Jurkat, Clone E6-1 (cell line): ENCODE data around the gene NUDT3.
"Not testable (repeated sequence)": the region's sequence is repeated elsewhere in the genome, so short reads cannot be mapped to it uniquely, and the experiment has no call there.

Experiments
- DNase-seq: peaks from one replicate; pipeline ENCODE4 v3.0.0-alpha.2; 2011; ENCODE audit warnings: low read depth, low spot score
- H3K4me3 ChIP-seq: 2 replicates; pipeline ENCODE4 v1.5.1; 2011; ENCODE audit warnings: mild to moderate bottlenecking, low read length, control low read depth, moderate library complexity

The NUDT3 gene

DNA sequence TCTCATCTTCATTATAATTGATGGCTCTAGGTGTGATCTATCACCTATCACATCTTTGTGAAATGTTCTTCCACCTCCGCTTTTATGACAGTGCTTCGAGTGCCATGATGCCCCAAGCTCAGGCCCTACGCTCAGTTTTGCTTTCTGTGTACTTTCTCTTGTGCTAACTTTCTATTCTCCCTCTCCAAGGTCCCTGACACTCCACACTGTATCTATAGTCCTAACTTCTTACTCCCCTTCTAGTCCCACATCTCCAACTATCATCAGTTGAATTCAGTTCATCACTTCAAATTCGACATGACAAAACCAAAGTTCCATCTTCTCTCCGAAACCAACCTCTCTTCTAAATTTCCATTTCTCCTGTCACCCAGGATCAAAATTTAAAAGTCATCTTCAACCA lies 16.6 kb downstream of the NUDT3 start:
- no peak overlapping the region for H3K4me3 ChIP-seq
- DNase-seq: no peak

DNA sequence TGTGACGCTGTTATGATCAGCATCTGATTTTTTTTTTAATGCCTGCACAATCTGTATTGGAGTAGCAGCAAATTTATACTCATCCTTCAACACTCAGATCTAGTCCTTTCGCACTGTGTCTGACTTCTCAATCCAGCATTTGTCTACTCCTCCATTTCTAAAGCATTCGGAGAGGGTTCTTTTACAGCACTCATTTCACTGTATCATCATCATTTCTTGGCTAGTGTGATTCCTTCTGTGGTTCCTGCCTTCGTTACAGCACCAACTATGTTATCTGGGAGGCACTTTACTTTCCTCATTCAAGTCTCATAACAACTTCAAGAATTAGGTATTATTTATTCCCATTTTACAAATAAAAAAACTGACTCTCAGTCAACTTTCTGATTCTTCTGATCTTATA lies 18.0 kb downstream of the NUDT3 start:
- no peak overlapping the region for H3K4me3 ChIP-seq
- no peak for DNase-seq

DNA sequence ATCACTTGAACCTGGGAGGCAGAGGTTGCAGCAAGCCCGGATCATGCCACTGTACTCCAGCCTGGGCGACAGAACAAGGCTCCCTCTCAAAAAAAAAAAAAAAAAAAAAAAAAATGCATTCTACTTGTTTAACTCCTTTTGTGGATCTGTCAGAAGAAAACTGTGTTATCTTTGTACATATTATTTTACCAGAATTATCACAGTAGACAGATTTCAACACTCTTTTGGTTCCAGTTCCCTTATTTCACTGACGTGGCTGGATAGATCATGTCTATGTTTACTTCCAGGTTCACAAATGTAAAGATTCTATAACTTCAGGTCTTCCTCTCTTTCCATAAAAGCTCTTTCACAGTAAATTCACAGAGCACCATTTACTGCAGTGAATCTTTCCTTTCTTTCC lies 18.4 kb downstream of the NUDT3 start:
- H3K4me3 ChIP-seq: no peak overlapping the region
- no peak for DNase-seq

DNA sequence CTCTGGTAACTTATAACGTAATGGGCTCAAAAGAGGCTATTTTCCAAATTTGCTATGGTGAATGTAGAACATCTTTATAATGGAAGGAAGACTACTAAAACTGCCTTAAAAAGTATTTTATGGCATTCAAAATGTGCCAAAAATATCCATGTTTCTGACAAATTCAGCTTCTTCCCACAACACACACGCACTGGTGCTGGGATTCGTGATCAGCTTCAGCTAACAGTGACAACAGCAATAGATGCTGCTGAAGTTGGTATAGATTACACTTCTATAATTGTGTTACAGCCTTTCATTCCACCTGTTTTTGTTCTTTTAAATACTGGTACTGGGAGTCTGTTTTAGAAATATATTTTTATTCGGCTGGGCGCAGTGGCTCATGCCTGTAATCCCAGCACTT lies 19.0 kb downstream of the NUDT3 start:
- H3K4me3 ChIP-seq: no peak overlapping the region
- DNase-seq: no peak

DNA sequence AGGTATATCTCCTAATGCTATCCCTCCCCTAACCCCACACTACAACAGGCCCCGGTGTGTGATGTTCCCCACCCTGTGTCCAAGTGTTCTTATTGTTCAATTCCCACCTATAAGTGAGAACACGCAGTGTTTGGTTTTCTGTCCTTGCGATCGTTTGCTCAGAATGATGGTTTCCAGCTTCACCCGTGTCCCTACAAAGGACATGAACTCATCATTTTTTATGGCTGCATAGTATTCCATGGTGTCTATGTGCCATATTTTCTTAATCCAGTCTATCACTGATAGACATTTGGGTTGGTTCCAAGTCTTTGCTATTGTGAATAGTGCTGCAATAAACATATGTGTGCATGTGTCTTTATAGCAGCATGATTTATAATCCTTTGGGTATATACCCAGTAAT lies 20.6 kb downstream of the NUDT3 start:
- DNase-seq, H3K4me3 ChIP-seq: not testable (repeated sequence)

DNA sequence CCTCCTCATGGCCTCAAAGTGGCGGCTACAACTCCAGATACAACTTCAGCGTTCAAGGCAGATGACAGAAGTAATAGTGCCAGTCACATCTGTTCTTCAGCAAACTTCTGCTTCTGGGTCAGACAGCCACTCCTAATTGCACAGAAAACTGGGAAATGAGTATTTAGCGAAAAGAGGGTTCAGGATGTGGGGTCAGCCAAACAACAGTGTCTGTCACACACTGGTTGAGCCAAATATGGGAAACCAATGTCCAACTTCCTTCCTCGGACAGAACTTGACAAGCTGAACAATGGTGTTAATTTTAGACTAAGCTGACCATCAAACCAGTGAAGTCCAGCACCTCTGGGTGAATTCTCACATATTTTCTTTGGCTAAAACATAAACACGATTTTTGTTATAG lies 22.1 kb downstream of the NUDT3 start:
- DNase-seq: no peak
- H3K4me3 ChIP-seq: no peak overlapping the region

DNA sequence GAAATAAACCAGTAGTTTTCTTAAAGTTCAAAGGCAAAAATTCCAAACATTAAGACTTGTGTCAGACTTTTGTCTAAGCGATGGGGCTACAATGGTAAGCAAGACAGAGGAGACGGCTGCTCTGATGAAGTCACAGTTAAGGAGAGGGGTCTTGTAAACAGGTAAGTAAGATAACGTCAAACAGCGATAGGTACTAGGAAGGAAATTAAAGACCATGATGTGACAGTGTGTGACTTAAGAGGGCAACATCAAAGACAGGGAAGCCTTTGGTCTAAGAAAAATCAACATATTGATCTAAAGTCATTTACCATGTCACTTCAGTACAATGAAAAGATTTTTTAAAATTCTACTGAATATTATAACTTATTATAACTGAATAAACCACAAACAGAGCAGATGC lies 23.1 kb downstream of the NUDT3 start:
- DNase-seq: no peak
- no peak overlapping the region for H3K4me3 ChIP-seq

DNA sequence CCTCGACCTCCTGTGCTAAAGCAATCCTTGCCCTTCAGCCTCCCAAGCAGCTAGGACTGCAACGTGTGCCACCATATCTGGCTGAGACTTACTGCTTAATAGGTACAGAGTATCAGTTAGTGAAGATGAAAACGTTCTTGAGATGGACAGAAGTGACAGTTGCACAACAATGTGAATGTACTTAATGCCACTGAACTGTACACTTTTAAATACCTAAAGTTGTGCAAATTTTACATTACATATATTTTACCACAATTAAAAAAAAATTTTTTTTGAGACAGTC lies 25.9 kb downstream of the NUDT3 start:
- DNase-seq: no peak
- H3K4me3 ChIP-seq: no peak overlapping the region

DNA sequence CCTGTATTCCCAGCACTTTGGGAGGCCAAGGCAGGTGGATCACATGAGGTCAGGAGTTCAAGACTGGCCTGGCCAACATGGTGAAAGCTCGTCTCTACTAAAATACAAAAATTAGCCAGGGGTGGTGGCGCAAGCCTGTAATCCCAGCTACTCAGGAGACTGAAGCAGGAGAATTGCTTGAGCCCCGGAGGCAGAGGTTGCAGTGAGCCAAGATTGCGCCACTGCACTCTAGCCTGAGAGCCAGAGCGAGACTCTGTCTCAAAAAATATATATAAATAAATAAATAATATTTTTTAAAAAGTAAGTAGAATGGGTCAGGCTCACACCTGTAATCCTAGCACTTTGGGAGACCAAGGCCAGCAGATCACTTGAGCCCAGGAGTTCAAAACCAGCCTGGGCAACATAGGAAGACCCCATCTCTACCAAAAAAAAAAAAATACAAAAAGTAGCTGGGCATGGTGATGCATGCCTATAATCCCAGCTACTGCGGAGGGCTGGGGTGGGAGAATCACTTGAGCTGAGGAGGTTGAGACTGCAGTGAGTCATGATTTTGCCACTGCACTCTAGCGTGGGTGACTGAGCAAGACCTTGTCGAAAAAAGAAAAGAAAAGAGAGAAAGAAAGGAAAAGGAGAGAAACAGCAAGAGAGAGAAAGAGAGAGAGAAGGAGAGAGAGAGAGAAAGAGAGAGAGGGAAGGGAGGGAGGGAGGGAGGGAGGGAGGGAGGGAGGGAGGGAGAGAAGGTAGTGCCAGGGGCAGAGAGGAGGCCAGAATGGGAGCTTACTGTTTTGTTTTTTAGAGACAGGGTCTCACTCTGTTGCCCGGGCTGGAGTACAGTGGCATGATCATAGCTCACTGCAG lies 26.5 kb downstream of the NUDT3 start:
- not testable (repeated sequence) for DNase-seq

DNA sequence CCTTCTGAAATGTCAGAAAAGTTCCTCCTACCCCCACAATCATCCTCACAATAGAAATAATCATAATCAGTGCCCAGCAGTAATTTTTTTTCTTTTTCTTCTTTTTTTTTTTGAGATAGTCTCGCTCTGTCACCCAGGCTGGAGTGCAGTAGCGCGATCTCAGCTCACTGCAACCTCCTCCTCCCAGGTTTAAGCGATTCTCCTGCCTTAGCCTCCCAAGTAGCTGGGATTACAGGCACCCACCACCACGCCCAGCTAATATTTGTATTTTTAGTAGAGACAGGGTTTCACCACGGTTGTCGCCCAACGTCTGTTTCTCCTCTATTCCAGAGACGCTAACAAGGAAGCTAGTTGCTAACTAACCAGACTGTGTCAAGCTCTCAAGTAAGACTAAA lies 28.8 kb downstream of the NUDT3 start:
- not testable (repeated sequence) for DNase-seq, H3K4me3 ChIP-seq

More for the DNA sequence above, 26.5 kb downstream of the NUDT3 start:
- not testable (repeated sequence) for H3K4me3 ChIP-seq

DNA sequence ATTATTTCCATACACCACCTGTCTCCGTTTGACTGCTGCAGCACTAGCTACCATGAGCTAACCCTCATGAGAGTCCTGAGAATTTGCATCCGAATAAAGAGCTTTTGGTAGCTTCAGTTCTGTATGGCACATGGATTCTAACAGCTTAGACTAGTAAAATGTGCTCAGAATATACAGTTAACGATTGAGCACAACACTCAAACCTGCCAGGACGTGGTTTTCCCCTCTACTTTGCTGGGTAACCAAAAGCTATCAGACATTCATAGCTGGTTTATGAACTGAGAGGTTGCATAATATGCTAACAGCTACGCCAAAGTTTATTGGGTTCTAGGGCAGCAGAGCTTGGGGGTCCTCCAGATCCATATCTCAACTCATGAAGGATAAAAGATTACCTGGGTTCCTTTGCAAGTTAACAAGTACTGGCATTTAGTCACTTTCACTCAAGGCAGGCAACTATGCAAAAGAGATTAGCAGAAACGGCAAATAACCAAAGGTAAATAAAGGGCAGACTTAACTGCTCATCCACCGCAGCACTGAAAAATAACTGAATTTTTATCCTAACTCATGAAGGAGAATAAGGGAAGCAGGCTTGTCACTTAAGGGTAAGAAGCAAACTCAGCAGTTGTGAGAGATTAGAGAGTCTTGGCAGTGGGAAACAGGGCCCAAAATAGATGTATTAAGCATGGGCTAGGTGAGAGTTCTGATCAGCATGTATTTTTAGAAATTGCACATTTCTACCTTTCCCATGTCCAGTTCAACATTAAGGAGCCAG lies 29.4 kb downstream of the NUDT3 start:
- DNase-seq: peak; percentile 64
- H3K4me3 ChIP-seq: peak overlapping the region; percentile 3; the same call in 1 of the 2 replicates

DNA sequence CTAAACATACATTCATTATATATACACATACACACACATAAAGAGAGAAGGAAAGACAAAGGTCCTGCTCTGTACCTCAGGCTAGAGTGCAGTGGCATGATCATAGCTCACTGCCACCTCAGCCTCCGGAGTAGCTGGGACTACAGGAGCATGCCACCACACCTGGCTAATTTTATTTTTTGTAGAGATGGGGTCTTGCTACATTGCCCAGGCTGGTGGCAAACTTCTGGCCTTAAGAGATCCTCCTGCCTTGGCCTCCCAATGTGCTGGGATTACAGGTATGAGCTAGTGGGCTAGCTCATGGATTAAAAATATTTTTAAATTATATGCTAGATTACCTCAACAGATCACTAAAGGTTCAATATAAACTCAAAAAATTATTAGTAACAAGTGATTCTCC lies 30.3 kb downstream of the NUDT3 start:
- no peak overlapping the region for H3K4me3 ChIP-seq
- no peak for DNase-seq

DNA sequence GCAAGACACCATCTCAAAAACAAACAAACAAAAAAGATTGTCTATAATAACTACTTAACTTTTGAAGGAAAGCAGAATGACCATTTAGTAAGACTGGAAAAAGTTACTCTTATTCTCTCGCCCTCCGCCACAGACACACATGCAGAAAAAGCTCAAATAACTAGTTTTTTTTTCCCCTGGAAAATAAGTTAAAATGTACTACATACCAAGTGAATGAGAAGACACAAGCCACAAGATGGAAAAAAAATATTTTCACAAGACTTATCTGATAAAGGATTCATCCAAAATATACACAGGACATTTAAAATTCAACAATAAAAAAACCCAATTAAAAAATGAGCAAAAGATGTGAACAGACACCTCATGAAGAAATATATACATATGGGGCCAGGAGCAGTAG lies 31.9 kb downstream of the NUDT3 start:
- DNase-seq: no peak
- H3K4me3 ChIP-seq: no peak overlapping the region

DNA sequence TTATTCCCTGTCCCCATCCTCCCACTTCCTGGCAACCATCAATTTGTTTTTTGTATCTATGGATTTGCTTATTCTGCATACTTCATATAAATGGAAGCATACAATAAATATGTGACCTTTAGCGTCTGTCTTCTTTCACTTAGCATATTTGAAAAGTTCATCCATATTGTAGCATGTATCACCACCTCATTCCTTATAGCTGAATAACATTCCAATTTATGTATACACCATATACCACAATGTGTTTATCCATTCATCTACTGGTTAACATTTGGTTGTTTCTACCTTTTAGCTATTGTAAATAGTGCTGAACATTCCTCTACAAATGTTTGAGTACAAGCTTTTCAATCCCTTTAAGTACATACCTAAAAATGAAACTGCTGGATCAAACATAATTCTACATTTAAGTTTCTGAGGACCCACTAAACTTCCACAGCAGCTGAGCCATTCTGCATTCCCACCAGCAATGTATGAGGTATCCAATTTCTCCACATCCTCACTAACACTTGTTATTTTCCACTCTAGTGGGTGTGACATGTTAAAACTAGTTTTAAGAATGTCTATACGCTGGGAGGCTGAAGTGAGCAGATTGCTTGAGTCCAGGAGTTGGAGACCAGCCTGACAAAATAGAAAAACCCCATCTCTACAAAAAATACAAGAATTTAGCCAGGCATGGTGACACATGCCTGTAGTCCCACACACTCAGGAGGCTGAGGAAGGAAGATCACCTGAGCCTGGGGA lies 32.9 kb downstream of the NUDT3 start:
- H3K4me3 ChIP-seq: no peak overlapping the region
- DNase-seq: no peak

DNA sequence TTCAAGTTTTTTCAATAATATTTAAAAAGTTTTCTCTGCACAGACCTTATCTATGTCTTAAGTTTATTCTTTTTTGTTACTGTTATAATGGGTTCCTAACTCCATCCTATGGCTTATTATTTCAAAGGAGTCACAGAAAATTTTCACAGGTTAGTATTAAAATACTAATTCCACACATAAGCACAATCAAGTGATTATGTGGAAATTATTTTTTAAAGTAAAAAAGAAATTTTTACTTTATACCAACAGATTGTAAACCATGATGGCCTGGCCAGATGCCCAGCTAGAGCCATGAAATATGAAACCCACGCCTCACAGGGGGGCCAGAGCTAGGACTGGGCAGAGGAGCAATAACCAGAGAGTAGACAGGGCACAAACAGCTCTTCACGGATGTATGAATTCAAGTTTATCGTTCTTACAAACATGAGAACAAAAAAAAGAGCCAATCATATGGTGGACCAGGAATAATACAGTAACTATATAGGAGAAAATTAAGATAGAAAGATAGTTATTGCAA lies 34.0 kb downstream of the NUDT3 start:
- H3K4me3 ChIP-seq: no peak overlapping the region
- no peak for DNase-seq

DNA sequence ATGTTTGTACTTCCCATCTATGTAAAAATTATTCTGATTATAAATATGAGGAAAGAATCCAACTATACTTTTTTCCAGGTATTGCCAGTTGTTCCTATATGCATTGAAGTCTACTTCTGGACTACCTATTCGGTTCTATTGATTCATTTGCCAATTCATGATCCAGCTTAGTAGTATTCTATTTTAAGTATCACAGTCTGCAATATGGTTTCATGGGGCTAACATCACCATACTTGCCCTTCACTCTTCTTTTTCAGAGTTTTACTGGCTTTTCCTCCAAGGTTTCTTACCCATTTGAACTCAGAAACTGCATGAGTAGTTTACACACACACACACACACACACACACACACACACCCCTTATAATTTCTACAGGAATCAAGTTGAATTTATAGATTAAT lies 34.5 kb downstream of the NUDT3 start:
- no peak for DNase-seq
- no peak overlapping the region for H3K4me3 ChIP-seq

DNA sequence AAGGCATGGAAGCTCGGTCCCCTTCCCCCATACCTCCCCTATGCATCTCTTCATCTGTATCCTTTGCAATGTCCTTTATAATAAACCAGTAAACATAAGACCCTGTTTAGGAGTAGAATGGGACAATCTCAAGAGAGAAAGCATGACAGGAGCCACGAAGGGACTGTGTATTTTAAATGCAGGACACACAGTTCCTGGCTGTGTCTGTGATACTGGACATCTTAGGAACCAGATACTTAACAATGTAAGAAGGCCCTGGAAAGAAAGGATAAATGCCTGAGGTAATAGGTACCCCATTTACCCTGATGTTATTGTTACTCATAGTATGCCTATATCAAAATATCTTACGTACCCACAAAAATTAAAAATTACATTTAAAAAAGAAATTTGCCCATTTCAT lies 36.6 kb downstream of the NUDT3 start:
- DNase-seq: no peak
- no peak overlapping the region for H3K4me3 ChIP-seq

DNA sequence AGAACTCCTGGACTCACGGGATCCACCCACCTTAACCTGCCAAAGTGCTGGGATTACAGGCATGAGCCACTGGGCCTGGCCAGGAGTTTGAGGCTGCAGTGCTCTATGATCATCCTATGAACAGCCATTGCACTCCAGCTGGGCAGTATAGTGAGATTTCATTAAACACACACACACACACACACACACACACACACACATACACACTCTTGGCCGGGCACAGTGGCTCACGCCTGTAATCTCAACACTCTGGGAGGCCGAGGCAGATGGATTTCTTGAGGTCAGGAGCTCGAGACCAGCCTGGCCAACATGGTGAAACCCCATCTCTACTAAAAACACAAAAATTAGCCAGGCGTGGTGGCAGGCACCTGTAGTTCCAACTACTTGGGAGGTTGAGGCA lies 38.2 kb downstream of the NUDT3 start:
- DNase-seq: not testable (repeated sequence)

DNA sequence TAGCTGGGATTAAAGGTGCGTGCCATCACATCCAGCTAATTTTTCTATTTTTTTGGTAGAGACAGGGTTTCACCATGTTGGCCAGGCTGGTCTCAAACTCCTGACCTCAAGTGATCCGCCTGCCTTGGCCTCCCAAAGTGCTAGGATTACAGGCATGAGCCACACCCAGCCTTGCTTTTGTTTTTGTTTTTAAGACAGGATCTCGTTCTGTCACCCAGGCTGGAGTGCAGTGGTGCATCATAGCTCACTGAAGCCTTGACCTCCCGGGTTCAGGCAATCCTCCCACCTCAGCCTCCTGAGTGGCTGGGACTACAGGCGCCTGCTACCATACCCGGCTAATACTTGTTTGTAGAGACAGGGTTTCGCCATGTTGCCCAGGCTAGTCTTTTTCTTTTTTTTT lies 38.9 kb downstream of the NUDT3 start:
- not testable (repeated sequence) for DNase-seq, H3K4me3 ChIP-seq

More for the DNA sequence above, 38.2 kb downstream of the NUDT3 start:
- not testable (repeated sequence) for H3K4me3 ChIP-seq
